CD14-positive monocyte (primary cell): ENCODE data around the gene GRN. TPM values are rescaled to one million over a fixed set of nuclear protein-coding genes. Genes with fewer than 3 reads are reported as not detected.

Experiments used
- DNase-seq, 3 donors: peaks; one replicate each; pipeline ENCODE4 v3.0.0-alpha.2; 2011 to 2022
- H2AFZ ChIP-seq: 2 replicates; pipeline ENCODE4 v1.6.0; 2012; ENCODE audit warnings: mild to moderate bottlenecking, low read depth, low read length, inconsistent platforms; ENCODE audit not compliant: insufficient read depth, poor library complexity, severe bottlenecking
- H3K27ac ChIP-seq, 2 donors: 1 replicate in 1 of 2; 2 replicates in 1 of 2; pipeline ENCODE4 v1.5.1; 2012 to 2013; ENCODE audit warnings: low read length in 2 of 2, control low read depth in 1 of 2, inconsistent platforms in 1 of 2, low read depth in 1 of 2, mild to moderate bottlenecking in 1 of 2
- H3K27me3 ChIP-seq, 2 donors: one replicate each; pipeline versions ENCODE4 v1.6.0 to v1.6.1; 2011 to 2013; ENCODE audit warnings: low read length in 2 of 2; ENCODE audit not compliant: control insufficient read depth in 2 of 2, insufficient read depth in 2 of 2
- H3K36me3 ChIP-seq, 2 donors: replicated peaks in 1 of 2; 1 replicate in 1 of 2; 2 replicates in 1 of 2; pipeline versions ENCODE4 v1.5.1 to v1.6.1; 2012 to 2013; ENCODE audit warnings: low read length in 2 of 2, control low read depth in 1 of 2, inconsistent platforms in 1 of 2, mild to moderate bottlenecking in 1 of 2; ENCODE audit not compliant: insufficient read depth in 2 of 2, control insufficient read depth in 1 of 2
- H3K4me1 ChIP-seq, 2 donors: 1 replicate in 1 of 2; 2 replicates in 1 of 2; pipeline versions ENCODE4 v1.5.1 to v1.6.1; 2012 to 2013; ENCODE audit warnings: low read length in 2 of 2, control low read depth in 1 of 2, inconsistent platforms in 1 of 2, mild to moderate bottlenecking in 1 of 2, moderate library complexity in 1 of 2; ENCODE audit not compliant: insufficient read depth in 2 of 2, control insufficient read depth in 1 of 2
- H3K4me2 ChIP-seq: replicated peaks from 2 replicates; pipeline ENCODE3; 2012; ENCODE audit warnings: low read length, moderate library complexity, mild to moderate bottlenecking; ENCODE audit not compliant: poor library complexity, severe bottlenecking; ENCODE audit errors: extremely low read depth
- H3K4me3 ChIP-seq, 3 experiments: fragments of 200-600 bp in 1 of 3; sonication (generic) in 1 of 3; replicated peaks in 1 of 3; 1 replicate in 2 of 3; 2 replicates in 1 of 3; pipeline ENCODE4 v1.5.1; 2011 to 2013; ENCODE audit warnings: low read length in 3 of 3, mild to moderate bottlenecking in 3 of 3, control low read depth in 2 of 3, low read depth in 2 of 3, inconsistent platforms in 1 of 3, moderate library complexity in 1 of 3
- H3K79me2 ChIP-seq: 2 replicates; pipeline ENCODE4 v1.6.0; 2012; ENCODE audit warnings: mild to moderate bottlenecking, control low read depth, inconsistent platforms, low read length, moderate library complexity; ENCODE audit not compliant: insufficient read depth
- H3K9ac ChIP-seq: 2 replicates; pipeline ENCODE4 v1.6.0; 2017; ENCODE audit warnings: low read length, mild to moderate bottlenecking; ENCODE audit not compliant: insufficient read depth, poor library complexity, severe bottlenecking
- H3K9me3 ChIP-seq, 2 donors: replicated peaks in 1 of 2; 1 replicate in 1 of 2; 2 replicates in 1 of 2; pipeline versions ENCODE4 v1.5.1 to v1.6.1; 2012 to 2013; ENCODE audit warnings: low read length in 2 of 2, control low read depth in 1 of 2; ENCODE audit not compliant: control insufficient read depth in 1 of 2, insufficient read depth in 1 of 2
- H4K20me1 ChIP-seq: 2 replicates; pipeline ENCODE4 v1.6.0; 2012; ENCODE audit warnings: mild to moderate bottlenecking, low read length, control low read depth, moderate library complexity; ENCODE audit not compliant: insufficient read depth
- H3K27ac Mint-ChIP-seq, 7 donors: one replicate each; pipeline ENCODE4 v1.8.0; 2020; ENCODE audit warnings: mild to moderate bottlenecking in 7 of 7, mixed read lengths in 7 of 7, moderate library complexity in 6 of 7, inconsistent platforms in 2 of 7
- H3K27me3 Mint-ChIP-seq, 3 donors: one replicate each; pipeline ENCODE4 v1.8.0; 2021 to 2022; ENCODE audit warnings: low read depth in 3 of 3, mild to moderate bottlenecking in 3 of 3, mixed read lengths in 3 of 3, moderate library complexity in 3 of 3, inconsistent platforms in 1 of 3
- H3K36me3 Mint-ChIP-seq, 2 donors: one replicate each; pipeline ENCODE4 v1.8.0; 2020; ENCODE audit warnings: mixed read lengths in 2 of 2, inconsistent platforms in 1 of 2, mild to moderate bottlenecking in 1 of 2
- H3K4me1 Mint-ChIP-seq: one replicate; pipeline ENCODE4 v1.8.0; 2020; ENCODE audit warnings: mild to moderate bottlenecking, mixed read lengths
- H3K4me3 Mint-ChIP-seq, 2 donors: one replicate each; pipeline ENCODE4 v1.8.0; 2020; ENCODE audit warnings: mild to moderate bottlenecking in 2 of 2, mixed read lengths in 2 of 2, moderate library complexity in 1 of 2
- H3K9me3 Mint-ChIP-seq, 7 donors: one replicate each; pipeline ENCODE4 v1.8.0; 2020 to 2022; ENCODE audit warnings: mixed read lengths in 7 of 7, mild to moderate bottlenecking in 6 of 7, moderate library complexity in 6 of 7, inconsistent platforms in 2 of 7
- CTCF ChIP-seq: fragments of 200-600 bp; IDR thresholded peaks from one replicate; pipeline ENCODE4 v1.8.0; 2022; ENCODE audit warnings: antibody characterized with exemption, mild to moderate bottlenecking
- WGBS: methylation state at CpG from one replicate; pipeline ENCODE4 v1.1.5; 2013; ENCODE audit warnings: missing lambda C conversion rate; ENCODE audit not compliant: insufficient coverage; 5-methylcytosine and 5-hydroxymethylcytosine counted together
- intact Hi-C, 2 donors: fragments of 100-400 bp; cut with micrococcal nuclease; formaldehyde crosslinking; loops; one replicate each; pipeline versions ENCODE4 v1.15.0 to v1.15.1; 2023
- polyA plus RNA-seq, 3 donors: library from polyadenylated mRNA; depleted of rRNA in 1 of 3; unstranded in 2 of 3; stranded (reverse) in 1 of 3; fragments of 300-500 nt in 2 of 3; fragments of >200 nt in 1 of 3; fragmentation: Illumina TruSeq in 2 of 3; gene quantifications; 1 replicate in 2 of 3; 2 replicates in 1 of 3; pipeline ENCODE4 v1.2.3, GENCODE V29; 2012 to 2021

GRN gene
- polyA plus RNA-seq, 3 donors, result 1,303 to 1,960 (median 1,361) TPM

GRCh38 chr17:44349553-44350070 lies 4.5 kb downstream of the GRN start:
- H3K4me1 Mint-ChIP-seq, result peaks cover 61% of the 10 kb centered on the region
- WGBS, result 97% methylated on average over 8 of the region's 12 CpGs
- H3K79me2 ChIP-seq, result peaks cover 56% of the 10 kb centered on the region
- no peak overlapping the region for H3K4me3 Mint-ChIP-seq
- H3K9me3 ChIP-seq, result no peaks in the 10 kb centered on the region
- H3K4me3 ChIP-seq, result no peak overlapping the region
- H3K27ac Mint-ChIP-seq, result peak overlapping the region in 2 of 7 donors; percentile 50 to 61
- intact Hi-C loops, result loop anchor here in 1 of 2 donors (2.0 to 5.0 kb wide), 4 partner anchors 32 to 147 kb away; no protein-coding TSS in a partner anchor
- peaks cover 53 to 81% of the 10 kb centered on the region in 2 donors for H3K4me1 ChIP-seq
- H4K20me1 ChIP-seq, result peaks cover 86% of the 10 kb centered on the region
- peaks cover 49 to 57% of the 10 kb centered on the region in 2 donors for H3K36me3 Mint-ChIP-seq
- H3K36me3 ChIP-seq, result peaks cover 45 to 48% of the 10 kb centered on the region in 2 donors
- H3K4me2 ChIP-seq, result peak overlapping the region; percentile 88
- H3K27ac ChIP-seq, result no peak overlapping the region
- H3K27me3 ChIP-seq, result no peaks in the 10 kb centered on the region
- H2AFZ ChIP-seq, result no peak overlapping the region
- peaks cover 0 to 4% (median 0%) of the 10 kb centered on the region in 7 donors for H3K9me3 Mint-ChIP-seq
- no peak overlapping the region for H3K9ac ChIP-seq
- no peak for DNase-seq
- no peak for TF ChIP-seq CTCF
- H3K27me3 Mint-ChIP-seq, result peaks cover 0 to 7% (median 0%) of the 10 kb centered on the region in 3 donors

GRCh38 chr17:44350733-44351226 lies 5.7 kb downstream of the GRN start:
- peak overlapping the region in 2 of 7 donors; percentile 55 to 82 for H3K27ac Mint-ChIP-seq
- intact Hi-C loops, result loop anchor here in 1 of 2 donors (2.0 to 5.0 kb wide), 2 partner anchors 33 to 140 kb away; no protein-coding TSS in a partner anchor
- H3K9ac ChIP-seq, result no peak overlapping the region
- peaks cover 48 to 76% of the 10 kb centered on the region in 2 donors for H3K4me1 ChIP-seq
- no peak overlapping the region for H2AFZ ChIP-seq
- TF ChIP-seq CTCF, result peak; percentile 89
- peaks cover 44% of the 10 kb centered on the region for H3K79me2 ChIP-seq
- no peak overlapping the region for H3K4me2 ChIP-seq
- H3K9me3 Mint-ChIP-seq, result peaks cover 0 to 4% (median 0%) of the 10 kb centered on the region in 7 donors
- no peak overlapping the region for H3K4me3 ChIP-seq
- H3K4me3 Mint-ChIP-seq, result no peak overlapping the region
- H3K9me3 ChIP-seq, result no peaks in the 10 kb centered on the region
- H3K27me3 Mint-ChIP-seq, result peaks cover 5 to 18% (median 5%) of the 10 kb centered on the region in 3 donors
- peaks cover 79% of the 10 kb centered on the region for H4K20me1 ChIP-seq
- peaks cover 49 to 57% of the 10 kb centered on the region in 2 donors for H3K36me3 Mint-ChIP-seq
- peaks cover 54% of the 10 kb centered on the region for H3K4me1 Mint-ChIP-seq
- no peak overlapping the region for H3K27ac ChIP-seq
- 63% methylated on average over 6 of the region's 6 CpGs for WGBS
- peaks cover 45 to 48% of the 10 kb centered on the region in 2 donors for H3K36me3 ChIP-seq
- DNase-seq, result peak; percentile 60 to 68 (median 67)
- peaks cover 0 to 5% of the 10 kb centered on the region in 2 donors for H3K27me3 ChIP-seq
